T-helper 1 cell treated with Interleukin-12 subunit alpha and Interleukin-12 subunit beta and Interleukin-4 antibody, amounts not matched to agents 30 μg/mL and 1 μg/mL, for 36 hours (primary cell): ENCODE measurements around the gene ADCY1.

Experiments used
- H3K27ac Mint-ChIP-seq: one replicate; pipeline ENCODE4 v1.8.0; 2021; ENCODE audit warnings: mild to moderate bottlenecking, mixed read lengths
- H3K27me3 Mint-ChIP-seq: one replicate; pipeline ENCODE4 v1.8.0; 2021; ENCODE audit warnings: low read depth, mixed read lengths
- H3K36me3 Mint-ChIP-seq: one replicate; pipeline ENCODE4 v1.8.0; 2021; ENCODE audit warnings: low read depth, mixed read lengths
- H3K4me1 Mint-ChIP-seq: one replicate; pipeline ENCODE4 v1.8.0; 2021; ENCODE audit warnings: low read depth, mixed read lengths
- H3K4me3 Mint-ChIP-seq: one replicate; pipeline ENCODE4 v1.8.0; 2021; ENCODE audit warnings: mild to moderate bottlenecking, moderate library complexity, mixed read lengths
- H3K9me3 Mint-ChIP-seq: one replicate; pipeline ENCODE4 v1.8.0; 2021; ENCODE audit warnings: mixed read lengths

The ADCY1 gene

GRCh38 chr7:45655539-45655938 is 81.4 kb downstream of the ADCY1 start:
- no peaks in the 10 kb centered on the region for H3K36me3 Mint-ChIP-seq
- H3K4me1 Mint-ChIP-seq, result peaks cover 1% of the 10 kb centered on the region
- H3K27me3 Mint-ChIP-seq, result no peaks in the 10 kb centered on the region
- H3K9me3 Mint-ChIP-seq, result no peaks in the 10 kb centered on the region
- H3K27ac Mint-ChIP-seq, result no peak overlapping the region
- no peak overlapping the region for H3K4me3 Mint-ChIP-seq

DNA sequence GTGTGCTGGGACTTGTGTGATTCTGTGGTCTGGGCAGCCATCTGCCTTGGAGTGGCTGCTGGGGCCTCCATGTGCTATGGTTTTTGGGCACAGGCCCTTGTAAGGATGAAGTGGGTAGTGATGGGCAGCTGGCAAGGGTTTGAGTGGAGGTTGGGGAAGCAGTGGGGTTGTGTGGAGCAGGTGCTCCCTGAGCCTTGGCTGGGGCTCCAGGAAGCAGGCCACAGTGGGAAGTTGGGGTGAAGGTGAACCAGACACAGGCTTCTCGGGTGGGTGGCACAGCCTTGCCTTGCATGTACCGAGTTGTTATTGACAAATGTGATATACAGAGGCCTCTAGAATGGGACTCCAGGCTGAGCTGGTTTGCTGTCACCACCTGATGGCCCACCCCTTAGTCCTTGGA is 82.3 kb downstream of the ADCY1 start:
- Mint-ChIP-seq H3K36me3 (no peaks in the 10 kb centered on the region), H3K4me3 (no peak overlapping the region), H3K27ac (no peak overlapping the region), H3K4me1 (no peaks in the 10 kb centered on the region), H3K9me3 (no peaks in the 10 kb centered on the region), H3K27me3 (no peaks in the 10 kb centered on the region)

- H3K27ac Mint-ChIP-seq, result no peak overlapping the region
- H3K4me1 Mint-ChIP-seq, result no peaks in the 10 kb centered on the region
- no peaks in the 10 kb centered on the region for H3K9me3 Mint-ChIP-seq
- no peak overlapping the region for H3K4me3 Mint-ChIP-seq
- H3K36me3 Mint-ChIP-seq, result no peaks in the 10 kb centered on the region
- H3K27me3 Mint-ChIP-seq, result no peaks in the 10 kb centered on the region
Observed at GRCh38 chr7:45657136-45657889, 83.1 kb downstream of the ADCY1 start.

DNA sequence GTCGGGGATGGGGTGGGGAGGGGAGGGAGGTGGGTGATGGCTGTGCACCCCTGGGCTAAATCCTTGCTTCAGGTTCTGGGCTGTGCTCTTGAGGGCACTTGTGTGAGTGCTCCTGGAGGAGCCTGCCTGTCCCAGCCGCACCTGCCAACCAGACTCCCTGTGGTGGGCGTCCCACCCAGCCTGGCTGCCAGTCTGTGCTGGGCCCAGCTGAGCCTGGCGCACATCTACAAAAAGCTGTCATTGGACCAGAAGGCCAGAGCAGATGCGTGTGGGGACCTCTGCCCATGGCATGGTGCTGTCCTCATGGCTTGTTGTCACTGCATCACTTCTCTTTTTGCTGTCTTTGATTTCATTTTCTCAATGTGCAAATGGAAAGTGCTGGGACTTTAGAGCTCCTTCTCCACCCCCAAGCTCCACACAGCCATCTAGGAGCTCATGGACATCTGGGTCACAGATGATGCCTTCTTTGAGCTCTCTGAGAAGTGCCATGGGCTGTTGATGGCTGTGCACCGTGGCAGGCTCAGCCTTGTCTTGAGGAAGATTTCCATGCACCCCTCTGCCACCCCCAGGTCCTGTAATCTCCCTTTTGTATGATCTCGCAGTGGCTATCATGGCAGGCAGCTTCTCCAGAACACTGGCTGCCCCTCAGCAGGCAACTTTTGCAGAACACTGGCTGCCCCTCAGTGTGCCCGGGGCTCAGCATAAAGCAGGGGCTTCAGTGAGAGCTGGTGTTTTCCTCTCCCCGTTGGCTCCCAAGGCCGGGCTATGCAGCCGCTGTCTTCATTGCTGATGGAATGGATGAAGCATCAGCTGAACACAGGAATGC is 83.9 kb downstream of the ADCY1 start:
- H3K27me3 Mint-ChIP-seq, result no peaks in the 10 kb centered on the region
- no peaks in the 10 kb centered on the region for H3K9me3 Mint-ChIP-seq
- no peak overlapping the region for H3K4me3 Mint-ChIP-seq
- H3K36me3 Mint-ChIP-seq, result no peaks in the 10 kb centered on the region
- no peaks in the 10 kb centered on the region for H3K4me1 Mint-ChIP-seq
- no peak overlapping the region for H3K27ac Mint-ChIP-seq

DNA sequence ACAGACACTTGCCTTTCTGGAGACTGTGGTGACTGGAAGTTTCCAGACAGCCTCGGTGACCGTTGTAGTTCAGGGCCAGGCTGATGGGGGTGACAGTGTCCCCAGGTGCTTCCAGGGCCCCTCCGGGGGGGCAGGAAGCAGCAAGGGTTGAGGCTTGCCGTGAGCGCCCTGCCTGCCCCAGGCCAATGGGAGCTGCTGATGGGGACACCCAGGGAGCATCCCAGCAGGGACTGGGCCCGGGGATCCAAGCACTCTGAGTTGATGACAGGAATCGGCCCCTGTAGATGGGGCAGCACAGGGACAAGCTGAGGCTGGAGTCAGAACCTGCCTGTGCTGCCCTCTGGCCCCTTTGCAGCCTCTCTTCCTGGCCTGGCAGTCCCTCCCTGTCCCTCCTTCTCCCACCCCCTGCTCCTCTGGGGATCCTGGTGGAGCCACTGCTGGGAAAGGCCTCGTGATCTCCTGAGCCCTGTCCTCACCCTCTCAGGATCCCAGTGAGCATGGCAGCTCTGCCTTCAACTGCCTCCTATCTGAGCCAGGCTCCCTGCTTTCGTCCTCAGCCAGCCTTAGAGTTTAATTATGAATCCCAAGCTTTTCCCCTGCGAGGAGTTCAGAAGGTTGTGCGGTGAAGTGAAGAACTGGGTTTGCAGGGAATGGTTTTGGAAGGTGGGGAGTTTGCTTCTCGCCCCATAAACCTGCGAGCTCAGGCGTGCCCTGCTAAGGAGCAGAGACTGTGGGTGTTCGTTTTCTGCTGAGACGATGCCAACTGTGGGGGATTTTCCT is 84.7 kb downstream of the ADCY1 start:
- Mint-ChIP-seq H3K27ac (no peak overlapping the region), H3K9me3 (no peaks in the 10 kb centered on the region), H3K27me3 (no peaks in the 10 kb centered on the region), H3K4me3 (no peak overlapping the region), H3K4me1 (no peaks in the 10 kb centered on the region), H3K36me3 (no peaks in the 10 kb centered on the region)

DNA sequence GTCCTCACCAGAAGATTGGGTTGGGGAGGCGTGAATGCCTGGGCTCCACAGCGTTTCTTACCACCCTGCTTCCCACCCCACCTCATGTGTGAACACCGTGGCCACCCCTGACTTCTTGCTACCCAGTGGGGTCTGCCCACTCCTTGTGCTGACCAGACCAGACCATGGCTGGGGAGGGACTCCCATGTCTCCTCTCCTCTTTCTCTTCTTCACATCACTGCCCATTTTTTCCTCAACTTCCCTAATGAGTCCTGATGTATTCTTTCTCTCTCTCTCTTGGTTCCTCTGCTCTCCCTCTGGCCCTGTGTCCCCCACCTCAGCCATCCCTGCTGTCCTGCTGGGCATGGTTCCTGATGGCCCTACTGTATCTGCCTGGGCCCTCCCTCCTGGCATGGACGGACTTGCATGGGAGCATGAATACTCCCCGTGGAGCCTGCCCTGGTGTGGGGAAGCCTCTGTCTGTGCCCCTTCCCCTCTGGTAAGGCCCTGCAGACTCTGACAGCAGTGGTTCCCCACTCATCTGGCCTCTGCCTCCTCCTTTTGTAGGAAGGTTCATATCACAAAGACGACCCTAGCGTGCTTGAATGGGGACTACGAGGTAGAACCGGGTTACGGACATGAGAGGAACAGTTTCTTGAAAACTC is 85.5 kb downstream of the ADCY1 start:
- Mint-ChIP-seq H3K9me3 (no peaks in the 10 kb centered on the region), H3K27me3 (no peaks in the 10 kb centered on the region), H3K4me3 (no peak overlapping the region), H3K4me1 (no peaks in the 10 kb centered on the region), H3K36me3 (no peaks in the 10 kb centered on the region), H3K27ac (no peak overlapping the region)

DNA sequence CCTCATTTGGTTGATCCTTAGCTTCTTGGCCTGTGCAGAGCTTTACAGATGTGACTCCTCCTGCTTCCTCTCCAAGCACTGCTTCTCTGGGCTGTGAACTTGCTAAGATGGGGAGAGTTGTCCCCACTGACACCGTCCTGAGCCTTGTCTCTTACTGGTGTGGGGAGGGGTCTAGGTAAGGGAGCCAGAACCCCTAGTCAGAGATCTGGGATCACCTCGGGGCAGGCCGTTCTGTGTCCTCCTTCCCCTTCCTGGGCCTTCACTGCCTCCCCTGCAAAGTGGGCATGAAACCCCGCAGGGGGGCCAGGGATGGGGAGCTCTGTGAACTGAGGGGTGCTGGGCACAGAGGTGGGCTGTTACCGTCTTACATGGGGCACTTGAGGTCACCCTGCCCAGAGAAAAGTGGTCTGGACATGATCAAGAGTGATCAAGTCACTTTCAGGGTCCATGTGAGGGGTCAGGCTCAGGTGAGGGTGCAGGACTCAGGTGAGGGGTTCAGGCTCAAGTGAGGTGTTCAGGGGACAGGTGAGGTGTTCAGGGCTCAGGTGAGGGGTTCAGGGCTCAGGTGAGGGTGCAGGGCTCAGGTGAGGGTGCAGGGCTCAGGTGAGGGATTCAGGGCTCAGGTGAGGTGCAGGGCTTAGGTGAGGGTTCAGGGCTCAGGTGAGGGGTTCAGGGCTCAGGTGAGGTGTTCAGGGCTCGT is 86.2 kb downstream of the ADCY1 start:
- H3K4me1 Mint-ChIP-seq, result no peaks in the 10 kb centered on the region
- no peak overlapping the region for H3K27ac Mint-ChIP-seq
- H3K4me3 Mint-ChIP-seq, result no peak overlapping the region
- no peaks in the 10 kb centered on the region for H3K36me3 Mint-ChIP-seq
- no peaks in the 10 kb centered on the region for H3K27me3 Mint-ChIP-seq
- H3K9me3 Mint-ChIP-seq, result no peaks in the 10 kb centered on the region

- Mint-ChIP-seq H3K9me3 (no peaks in the 10 kb centered on the region), H3K4me3 (no peak overlapping the region), H3K27ac (no peak overlapping the region), H3K4me1 (no peaks in the 10 kb centered on the region), H3K27me3 (no peaks in the 10 kb centered on the region), H3K36me3 (no peaks in the 10 kb centered on the region)
Observed at GRCh38 chr7:45660901-45661211, 86.7 kb downstream of the ADCY1 start.

- Mint-ChIP-seq H3K9me3 (no peaks in the 10 kb centered on the region), H3K36me3 (no peaks in the 10 kb centered on the region), H3K27me3 (no peaks in the 10 kb centered on the region), H3K4me3 (no peak overlapping the region), H3K27ac (no peak overlapping the region), H3K4me1 (no peaks in the 10 kb centered on the region)
Observed at GRCh38 chr7:45661302-45661995, 87.3 kb downstream of the ADCY1 start.

GRCh38 chr7:45662018-45662417 is 87.8 kb downstream of the ADCY1 start:
- Mint-ChIP-seq H3K4me3 (no peak overlapping the region), H3K27ac (no peak overlapping the region), H3K4me1 (no peaks in the 10 kb centered on the region), H3K36me3 (no peaks in the 10 kb centered on the region), H3K27me3 (no peaks in the 10 kb centered on the region), H3K9me3 (no peaks in the 10 kb centered on the region)

DNA sequence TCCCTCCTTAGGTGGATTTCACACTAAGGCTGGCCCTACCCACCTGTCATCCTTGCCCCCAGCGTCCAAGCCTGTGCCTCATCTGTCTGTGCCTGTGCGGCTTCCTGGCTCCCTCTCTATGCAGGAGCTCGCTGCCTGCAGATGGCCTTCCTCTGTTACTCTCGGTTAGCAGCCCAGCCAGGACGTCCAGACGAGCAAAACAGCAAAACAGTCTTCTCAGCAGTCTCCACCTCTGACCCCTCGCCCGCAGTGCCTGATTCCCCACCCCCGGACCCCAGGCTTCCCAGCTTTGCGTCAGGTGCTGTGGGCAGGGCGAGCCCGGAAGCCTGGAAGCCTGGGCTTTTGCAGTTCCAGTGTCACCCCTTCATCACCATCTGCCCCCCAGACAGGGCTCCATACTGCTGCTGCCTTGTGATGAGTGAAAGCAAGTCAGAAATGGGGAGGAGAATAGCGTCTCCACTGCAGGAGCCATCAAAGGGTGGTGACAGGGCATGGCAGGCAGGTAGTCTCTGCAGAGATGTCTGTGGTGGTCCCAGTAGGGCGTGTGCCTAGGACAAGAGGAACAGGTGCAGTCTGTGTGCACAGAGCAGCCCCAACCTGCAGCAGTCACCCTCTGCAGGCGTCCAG is 88.5 kb downstream of the ADCY1 start:
- H3K27ac Mint-ChIP-seq, result no peak overlapping the region
- no peaks in the 10 kb centered on the region for H3K27me3 Mint-ChIP-seq
- H3K9me3 Mint-ChIP-seq, result no peaks in the 10 kb centered on the region
- no peak overlapping the region for H3K4me3 Mint-ChIP-seq
- no peaks in the 10 kb centered on the region for H3K4me1 Mint-ChIP-seq
- H3K36me3 Mint-ChIP-seq, result no peaks in the 10 kb centered on the region

GRCh38 chr7:45663167-45663921 is 89.2 kb downstream of the ADCY1 start:
- H3K27ac Mint-ChIP-seq, result no peak overlapping the region
- H3K4me3 Mint-ChIP-seq, result no peak overlapping the region
- H3K9me3 Mint-ChIP-seq, result no peaks in the 10 kb centered on the region
- H3K36me3 Mint-ChIP-seq, result no peaks in the 10 kb centered on the region
- H3K27me3 Mint-ChIP-seq, result no peaks in the 10 kb centered on the region
- H3K4me1 Mint-ChIP-seq, result no peaks in the 10 kb centered on the region
